HG03196 (cell line): ENCODE results near the gene CGB1.
"Not testable (repeated sequence)": the region's sequence is repeated elsewhere in the genome, so short reads cannot be mapped to it uniquely, and the experiment has no call there.

Experiments
- ATAC-seq: cut with Tn5 transposase; IDR thresholded peaks from one replicate; pipeline ENCODE4 v1.9.1; 2021; ENCODE audit not compliant: unreplicated experiment

Gene CGB1

DNA sequence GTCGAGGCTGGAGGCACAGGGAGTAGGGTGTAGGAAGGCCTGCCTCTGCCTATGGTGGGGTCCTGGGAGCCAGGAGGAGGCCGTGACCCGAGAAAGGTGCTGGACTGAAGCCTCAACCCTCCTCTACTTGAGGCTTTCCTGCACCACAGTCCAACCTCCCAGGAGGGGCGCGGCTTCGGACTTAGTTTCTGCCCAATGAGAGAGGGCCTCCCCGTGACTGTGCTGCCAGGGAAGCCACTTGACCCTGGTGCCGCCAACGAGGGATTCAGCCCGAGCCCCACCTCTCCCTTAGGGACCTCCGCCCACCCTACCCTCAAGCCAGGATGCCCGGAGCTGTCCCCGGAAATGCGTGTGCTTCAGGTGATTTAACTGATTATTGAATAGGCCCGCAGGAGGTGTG, 12.5 kb downstream of the CGB1 start, which contains the start of gene CGB3:
CGB3 (minus strand) TSS at position 101 of the 400 bp plus-strand sequence. CDS start 362 bp downstream, outside the sequence.
- ATAC-seq = not testable (repeated sequence)

DNA sequence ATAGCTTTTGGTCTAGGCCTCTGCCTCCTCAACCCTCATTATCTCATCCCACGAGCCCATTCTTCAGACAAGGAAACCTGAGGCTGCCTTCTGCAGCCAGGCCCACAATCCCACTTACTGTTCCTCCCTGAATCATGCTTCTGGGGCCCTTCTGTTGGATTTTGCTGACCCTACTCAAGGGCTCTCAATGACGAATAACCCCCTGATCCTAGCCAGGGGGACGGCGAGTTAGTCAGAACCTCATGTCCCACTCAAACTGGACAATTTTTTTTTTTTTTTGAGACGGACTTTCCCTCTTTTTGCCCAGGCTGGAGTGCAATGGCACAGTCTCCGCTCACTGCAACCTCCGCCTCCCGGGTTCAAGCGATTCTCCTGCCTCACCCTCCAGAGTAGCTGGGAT, 14.6 kb downstream of the CGB1 start:
- ATAC-seq = no peak

DNA sequence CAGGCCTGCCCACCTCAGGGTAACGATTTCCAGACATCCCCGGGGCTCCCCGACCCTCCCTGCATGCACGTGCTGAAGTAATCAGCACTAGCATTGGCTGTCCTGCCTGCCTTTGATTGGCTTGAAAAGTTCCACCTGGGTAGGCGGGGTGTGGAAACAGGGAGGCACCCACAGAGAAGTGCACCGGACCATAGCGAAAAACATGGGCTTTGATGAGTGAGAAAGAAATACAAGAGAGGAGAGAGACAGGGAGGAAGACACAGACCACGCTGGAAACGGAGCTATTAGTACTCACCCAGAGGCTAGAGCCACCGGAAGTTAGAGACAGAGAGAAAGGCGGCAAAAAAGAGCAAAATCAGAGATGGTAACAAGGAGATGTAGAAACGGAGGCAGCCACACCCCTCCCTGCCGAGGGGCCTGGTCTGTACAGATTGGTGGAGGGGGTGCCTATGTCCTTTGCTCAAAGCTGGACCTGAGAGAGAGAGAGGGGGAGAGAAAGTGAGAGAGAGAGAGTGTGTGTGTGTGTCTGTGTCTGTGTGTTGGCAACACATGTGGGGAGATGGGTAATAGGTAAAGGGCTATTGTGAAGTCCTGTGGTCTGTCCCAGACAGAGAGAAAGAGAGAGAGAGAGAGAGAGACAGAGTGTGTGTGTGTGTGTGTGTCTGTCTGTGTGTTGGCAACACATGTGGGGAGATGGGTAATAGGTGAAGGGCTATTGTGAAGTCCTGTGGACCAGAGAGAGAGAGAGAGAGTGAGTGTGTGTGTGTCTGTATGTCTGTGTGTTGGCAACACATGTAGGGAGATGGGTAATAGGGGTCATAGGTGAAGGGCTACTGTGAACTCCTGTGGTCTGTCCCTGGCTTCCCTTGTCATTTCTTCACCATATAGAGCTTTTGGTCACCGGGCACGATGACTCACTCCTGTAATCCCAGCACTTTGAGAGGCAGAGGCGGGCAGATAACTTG, 15.5 kb downstream of the CGB1 start:
- ATAC-seq = no peak

DNA sequence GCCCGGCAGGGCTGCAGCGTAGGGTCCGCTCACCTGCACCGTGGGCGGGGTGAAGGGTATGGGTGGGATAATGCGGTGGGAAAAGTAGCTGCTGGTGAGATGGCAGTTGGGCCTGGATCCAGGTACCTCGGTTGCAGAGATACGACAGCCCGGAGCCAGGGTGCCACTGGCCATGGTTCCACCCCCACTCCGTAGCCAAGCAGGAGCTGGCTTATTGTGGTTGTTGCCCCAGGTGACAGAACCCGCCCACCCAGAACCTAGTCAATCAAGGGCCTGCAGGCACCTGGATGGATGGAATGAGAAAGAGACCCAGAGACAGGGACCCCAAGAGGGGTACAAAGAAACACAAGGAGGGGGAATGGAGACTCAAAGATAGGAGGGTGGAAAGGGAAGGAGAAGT, 16.4 kb downstream of the CGB1 start:
- no peak for ATAC-seq

DNA sequence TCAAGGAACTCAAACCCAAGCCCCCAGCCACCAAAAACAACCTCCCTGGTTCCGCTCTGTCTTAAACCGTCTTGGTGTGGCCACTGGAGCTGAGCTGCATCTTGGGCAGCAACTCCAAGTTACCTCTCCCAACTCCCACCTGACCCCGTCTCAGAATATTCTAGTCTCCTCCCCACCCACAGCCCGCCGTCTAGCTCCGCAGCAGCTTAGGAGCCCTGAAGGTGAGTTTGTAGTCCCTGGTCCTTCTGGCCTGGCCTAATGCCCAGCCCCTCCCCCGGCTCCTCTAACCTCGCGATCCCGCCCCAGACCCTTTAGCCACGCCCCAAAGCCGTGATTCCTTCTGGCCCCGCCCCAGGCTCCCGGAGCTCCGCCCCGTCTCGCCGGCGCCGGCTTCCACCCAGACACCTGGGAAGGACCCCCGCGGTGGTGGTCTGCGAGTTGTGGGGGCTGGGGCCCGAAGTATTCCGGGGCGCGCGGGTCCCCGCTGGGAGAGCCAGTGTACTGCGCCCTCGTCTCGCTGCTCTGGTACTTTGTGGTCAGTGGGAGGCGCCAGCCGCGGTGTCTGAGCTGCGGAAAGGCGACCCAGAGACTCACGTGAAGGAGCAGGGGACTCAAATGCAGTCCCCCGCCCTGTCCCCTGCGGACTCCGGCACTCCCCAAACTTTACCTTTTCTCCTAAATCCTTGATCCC, 17.3 kb downstream of the CGB1 start:
- no peak for ATAC-seq

DNA sequence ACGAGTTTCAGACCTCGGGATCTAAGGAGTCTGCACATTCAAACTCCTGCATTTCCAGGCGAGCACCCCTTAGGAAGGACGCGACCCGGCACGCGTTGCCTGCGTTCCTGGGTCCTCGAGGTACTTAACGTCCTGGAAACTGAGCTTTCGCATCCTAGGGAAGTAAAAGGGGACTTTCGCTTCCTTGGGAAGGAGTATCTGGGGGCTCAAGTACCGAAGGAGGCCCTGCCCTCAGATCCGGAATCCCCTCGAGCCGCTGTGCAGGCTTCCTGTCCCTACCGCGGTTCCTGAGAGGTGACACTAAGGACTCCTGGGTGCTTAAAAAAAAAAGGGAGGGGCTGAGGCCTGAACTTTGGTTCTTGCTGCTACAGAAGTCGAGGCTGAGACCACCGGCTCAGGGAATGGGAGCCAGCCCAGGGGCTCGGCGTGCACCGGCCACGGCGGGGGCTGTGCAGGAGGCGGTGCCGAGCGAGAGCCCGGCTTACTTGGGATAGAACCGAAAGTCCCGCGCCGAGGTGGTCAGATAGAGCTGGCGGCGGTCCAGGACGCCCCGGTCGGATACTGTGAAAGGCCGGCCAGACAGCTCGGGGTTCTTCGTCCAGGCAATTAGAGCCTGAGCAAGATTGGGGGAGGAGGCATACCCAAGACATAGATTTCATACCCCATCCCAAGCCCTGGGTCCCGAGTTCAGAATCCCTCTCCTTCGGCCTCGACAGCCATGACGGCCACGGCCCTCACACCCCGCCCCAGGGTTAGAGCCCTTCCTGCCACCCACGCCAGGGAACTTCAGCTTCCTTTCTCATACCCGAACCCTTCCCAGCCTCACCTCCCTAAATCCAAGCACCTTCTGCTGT, 18.1 kb downstream of the CGB1 start:
- ATAC-seq = not testable (repeated sequence)

DNA sequence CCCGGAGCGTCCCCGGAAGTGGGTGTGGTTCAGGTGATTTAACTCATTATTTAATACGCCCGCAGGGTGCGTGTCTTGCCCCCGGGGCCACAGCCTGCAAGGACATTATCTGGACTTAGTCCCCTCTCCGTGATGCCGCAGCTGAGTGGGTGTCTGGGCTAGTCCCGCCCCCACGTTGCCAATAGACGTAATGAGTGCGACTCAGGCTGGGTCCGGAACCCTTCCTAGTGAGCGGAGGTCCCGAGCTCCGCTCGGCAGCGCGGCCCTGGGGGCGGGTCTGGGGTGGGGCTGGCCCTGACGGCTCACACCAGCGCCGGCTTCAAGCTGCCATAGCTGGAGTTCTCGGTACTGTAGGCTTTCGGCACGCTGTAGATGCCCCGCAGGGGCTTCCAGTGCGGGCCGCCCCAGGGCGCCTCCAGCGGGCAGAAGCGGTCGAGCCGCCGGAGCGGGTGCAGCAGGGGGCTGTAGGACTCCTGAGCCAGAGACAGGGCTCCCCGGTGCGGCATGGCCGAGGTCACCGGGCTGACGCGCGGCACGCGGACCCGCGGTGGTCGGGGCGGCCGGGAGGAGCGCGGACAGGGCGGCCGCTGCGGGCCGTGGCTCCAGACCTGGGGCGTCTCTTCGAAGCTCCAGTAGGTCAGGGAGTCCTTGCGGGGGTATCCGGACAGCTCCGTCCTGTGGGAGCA, 18.9 kb downstream of the CGB1 start:
- no peak for ATAC-seq

DNA sequence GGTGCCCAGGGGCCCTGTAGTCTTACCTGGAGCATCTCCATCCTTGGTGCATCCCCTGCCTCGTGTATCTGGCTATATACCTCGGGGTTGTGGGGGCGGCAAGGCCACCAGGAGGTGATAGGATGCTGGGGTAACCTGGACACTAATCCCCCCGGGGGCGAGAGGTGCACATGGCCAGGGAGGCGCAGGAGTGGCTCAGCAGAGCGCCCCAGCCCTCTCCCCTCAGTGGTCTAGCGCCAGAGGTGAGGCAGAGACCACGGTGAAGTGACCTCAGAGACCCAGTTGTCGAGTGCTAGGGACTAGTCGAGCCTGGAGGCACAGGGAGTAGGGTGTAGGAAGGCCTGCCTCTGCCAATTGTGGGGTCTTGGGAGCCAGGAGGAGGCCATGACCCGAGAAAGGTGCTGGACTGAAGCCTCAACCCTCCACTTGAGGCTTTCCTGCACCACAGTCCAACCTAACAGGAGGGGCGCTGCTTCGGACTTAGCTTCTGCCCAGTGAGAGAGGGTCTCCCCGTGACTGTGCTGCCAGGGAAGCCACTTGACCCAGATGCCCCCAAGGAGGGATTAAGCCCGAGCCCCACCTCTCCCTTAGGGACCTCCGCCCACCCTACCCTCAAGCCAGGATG, 19.5 kb downstream of the CGB1 start, which contains the start of gene LHB:
LHB (minus strand) TSS at position 51 of the 625 bp plus-strand sequence; CDS start at position 41, 10 bp downstream.
- no peak for ATAC-seq

DNA sequence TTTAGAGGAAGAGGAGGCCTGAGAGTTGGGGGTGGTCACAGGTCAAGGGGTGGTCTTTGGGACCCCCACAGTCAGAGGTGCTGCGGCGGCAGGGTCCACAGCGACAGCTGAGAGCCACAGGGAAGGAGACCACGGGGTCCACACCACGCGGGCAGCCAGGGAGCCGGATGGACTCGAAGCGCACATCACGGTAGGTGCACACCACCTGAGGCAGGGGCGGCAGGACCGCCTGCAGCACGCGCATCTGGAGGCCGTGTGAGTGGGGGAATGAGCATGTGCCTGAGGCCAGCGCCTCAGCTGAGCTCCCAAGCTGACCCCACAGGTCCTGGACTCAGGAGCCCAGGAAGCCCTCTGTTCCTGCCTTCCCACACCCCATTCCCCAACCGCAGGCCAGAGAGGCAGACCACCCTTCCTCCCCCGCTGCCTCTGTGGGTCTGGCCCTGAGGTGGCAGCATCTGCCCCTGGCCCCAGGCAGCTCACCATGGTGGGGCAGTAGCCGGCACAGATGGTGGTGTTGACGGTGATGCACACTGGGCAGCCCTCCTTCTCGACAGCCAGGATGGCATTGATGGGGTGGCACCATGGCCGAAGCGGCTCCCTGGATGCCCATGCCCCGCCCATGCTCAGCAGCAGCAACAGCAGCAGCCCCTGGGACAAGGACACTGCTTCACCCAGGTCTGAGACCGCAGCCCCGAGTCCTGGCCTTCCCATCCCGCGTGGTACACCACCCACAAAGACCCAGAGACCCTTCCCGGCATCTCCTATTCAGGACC, 20.4 kb downstream of the CGB1 start:
- ATAC-seq = no peak

DNA sequence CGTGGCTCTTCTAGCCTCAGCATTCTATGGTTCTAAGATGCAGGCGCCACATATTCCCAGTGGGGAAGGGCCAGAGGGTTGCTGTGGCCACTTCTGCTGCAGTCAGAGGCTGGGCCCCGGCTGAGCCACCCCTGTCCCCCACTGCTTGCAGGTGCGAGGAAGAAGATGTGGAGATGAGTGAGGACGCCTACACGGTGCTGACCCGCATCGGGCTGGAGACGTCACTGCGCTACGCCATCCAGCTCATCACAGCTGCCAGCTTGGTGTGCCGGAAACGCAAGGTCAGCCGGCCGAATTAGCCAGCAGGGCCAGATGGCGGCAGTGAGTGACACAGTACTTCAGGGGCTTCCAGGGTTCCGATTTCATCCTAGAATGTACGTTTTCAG, 21.8 kb downstream of the CGB1 start:
- no peak for ATAC-seq

DNA sequence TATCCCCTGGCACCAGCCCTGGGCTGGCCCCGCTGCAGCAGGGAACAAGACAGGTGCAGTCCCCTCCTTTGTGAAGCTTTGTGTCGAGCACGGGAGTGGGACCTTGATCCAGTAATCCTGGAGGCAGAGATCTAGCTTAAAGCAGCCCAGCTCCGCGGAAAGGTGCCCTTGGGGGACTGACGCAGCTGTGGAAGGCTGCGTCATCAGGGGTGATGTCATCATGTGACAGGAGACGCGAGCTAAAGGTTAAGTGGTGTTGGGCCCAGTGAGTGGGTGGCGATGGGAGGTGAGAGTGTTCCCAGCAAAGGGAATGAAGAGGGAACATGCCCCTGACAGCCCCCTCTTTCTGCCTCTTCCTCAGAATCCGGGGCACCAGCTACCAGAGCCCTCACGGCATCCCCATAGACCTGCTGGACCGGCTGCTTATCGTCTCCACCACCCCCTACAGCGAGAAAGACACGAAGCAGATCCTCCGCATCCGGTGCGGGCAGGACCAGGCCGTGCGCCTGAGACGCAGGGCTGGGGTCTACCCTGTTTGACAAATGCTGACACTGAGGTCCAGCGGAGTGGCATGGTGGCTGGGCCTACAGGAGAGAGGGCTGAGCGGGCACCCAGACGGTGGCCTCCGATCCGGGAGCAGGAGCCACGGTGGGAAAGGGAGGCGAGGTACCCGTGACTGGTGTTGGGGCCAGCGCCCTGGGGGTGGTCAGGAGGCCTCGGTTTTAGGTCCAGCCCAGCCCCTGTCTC, 22.4 kb downstream of the CGB1 start:
- no peak for ATAC-seq

DNA sequence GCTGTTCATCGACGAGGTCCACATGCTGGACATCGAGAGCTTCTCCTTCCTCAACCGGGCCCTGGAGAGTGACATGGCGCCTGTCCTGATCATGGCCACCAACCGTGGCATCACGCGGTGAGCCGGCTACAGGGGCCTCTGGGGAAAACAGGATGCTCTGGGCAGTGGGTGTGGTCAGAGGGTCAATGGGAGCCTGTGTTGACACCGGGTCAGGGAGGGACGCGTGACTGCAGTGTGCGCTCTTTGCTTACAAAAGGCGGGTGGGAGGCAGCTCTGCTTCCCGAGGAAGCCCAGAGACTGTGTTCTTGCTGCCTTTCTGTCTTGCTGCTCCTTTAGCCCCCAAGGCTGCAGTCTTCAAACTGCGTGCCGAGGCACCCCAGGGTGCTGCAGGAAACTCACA, 25.5 kb downstream of the CGB1 start:
- no peak for ATAC-seq

DNA sequence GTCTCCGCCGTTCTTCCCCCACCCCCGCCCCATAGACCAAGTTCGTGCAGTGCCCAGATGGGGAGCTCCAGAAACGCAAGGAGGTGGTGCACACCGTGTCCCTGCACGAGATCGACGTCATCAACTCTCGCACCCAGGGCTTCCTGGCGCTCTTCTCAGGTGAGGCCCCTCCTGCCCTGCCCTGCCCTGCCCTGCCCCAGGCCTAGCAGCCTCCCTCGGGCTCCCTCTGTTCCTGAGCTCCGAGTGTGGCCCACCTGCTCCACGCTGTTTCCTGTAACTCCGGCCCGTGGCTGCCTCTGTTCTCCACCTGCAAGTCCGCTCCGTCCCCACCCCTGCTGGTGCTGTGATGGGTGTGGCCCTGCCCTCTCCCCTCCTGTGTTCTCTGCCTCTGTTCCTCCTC, 26.2 kb downstream of the CGB1 start:
- ATAC-seq = no peak

DNA sequence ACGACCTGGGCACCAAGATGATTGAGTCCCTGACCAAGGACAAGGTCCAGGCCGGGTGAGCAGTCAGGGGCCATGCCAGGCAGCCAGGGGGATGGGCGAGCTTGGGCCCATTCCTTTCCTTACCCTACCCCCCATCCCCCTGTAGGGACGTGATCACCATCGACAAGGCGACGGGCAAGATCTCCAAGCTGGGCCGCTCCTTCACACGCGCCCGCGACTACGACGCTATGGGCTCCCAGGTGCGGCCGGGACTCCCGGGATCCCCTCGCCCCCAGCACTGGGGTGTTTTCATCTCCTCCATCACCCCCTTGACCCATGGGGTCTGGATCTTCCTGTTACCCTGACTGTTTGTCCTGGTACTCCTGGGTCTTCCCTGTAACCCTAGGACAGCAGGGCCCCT, 26.9 kb downstream of the CGB1 start:
- ATAC-seq = no peak

DNA sequence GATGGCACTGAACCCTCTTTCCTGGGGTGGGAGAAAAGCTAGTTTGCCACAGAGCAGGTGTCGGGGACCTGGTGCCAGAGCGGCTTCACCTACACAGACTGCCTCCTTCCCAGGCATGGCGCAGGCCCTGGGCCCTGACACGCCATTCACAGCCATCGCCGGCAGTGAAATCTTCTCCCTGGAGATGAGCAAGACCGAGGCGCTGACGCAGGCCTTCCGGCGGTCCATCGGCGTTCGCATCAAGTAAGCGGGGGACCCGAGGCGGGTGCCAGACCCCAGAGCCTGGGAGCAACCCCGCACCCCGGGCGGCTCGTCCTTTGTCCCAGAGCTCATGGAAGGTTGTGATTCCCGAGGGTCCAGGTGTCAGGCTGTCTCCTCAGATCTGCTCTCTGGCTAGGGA, 29.8 kb downstream of the CGB1 start:
- no peak for ATAC-seq

DNA sequence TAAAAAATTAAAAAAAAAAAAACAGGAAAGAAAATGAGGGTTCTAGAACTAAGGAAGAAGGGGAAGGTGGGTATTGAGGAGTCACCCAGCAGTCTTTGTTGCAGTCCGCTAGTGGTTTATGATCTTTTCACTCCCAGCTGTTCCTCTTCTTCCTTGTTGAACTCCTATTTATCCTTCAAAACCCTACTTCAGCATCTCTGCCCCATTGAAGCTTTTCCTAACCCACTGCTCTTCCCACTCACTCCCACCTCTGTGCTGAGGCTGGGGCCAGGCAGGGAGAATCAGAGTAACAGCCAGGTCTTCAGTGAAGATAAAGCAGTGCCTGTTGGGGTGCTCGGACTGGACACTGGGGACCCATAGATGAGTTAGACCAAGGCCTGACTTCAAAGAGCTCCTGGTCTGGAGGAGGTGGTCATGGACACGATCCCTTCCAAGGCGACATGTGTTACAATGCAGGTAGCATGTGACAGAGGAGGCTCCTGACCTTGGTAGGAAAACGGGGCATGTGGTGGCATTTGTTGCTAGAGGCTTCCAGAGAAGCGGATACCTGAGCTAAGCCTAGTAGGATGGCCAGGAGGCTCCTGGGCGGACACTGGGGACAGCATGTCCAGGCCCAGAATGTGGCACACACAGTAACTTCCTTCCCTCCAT, 31.6 kb downstream of the CGB1 start:
- no peak for ATAC-seq

DNA sequence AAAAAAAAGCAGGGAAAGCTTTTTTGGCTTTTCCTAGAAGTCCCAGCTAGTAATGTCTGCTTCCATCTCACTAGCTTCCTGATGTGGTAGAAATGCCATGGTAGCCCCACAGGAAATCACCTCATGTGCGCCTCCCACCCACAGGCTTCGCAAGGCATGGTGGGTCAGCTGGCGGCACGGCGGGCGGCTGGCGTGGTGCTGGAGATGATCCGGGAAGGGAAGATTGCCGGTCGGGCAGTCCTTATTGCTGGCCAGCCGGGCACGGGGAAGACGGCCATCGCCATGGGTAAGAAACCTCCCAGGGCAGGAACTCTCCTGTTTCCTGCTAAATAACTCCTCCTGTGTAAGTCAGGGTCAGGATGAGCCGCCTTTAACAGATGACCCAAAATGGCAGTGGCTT, 32.6 kb downstream of the CGB1 start:
- ATAC-seq = no peak
